Transverse colon (tissue), 4 donors: Measurements from ENCODE around the gene VEPH1. TPM values are rescaled to one million over a fixed set of nuclear protein-coding genes. Genes with fewer than 3 reads are reported as not detected.

Source experiments
- DNase-seq: peaks from one replicate; pipeline ENCODE4 v3.0.0-alpha.2; 2019
- H3K27ac ChIP-seq, 4 donors: fragments of 200-600 bp; sonication (generic); 2 replicates each; pipeline ENCODE4 v1.5.1; 2016 to 2018; ENCODE audit warnings: inconsistent platforms in 4 of 4
- H3K27me3 ChIP-seq: fragments of 200-600 bp; sonication (generic); 2 replicates; pipeline ENCODE4 v1.5.1; 2017; ENCODE audit warnings: inconsistent platforms
- H3K36me3 ChIP-seq, 4 donors: fragments of 200-600 bp; sonication (generic); 2 replicates each; pipeline ENCODE4 v1.5.1; 2017 to 2019; ENCODE audit warnings: inconsistent platforms in 4 of 4
- H3K4me1 ChIP-seq, 4 donors: fragments of 200-600 bp; sonication (generic); 2 replicates each; pipeline ENCODE4 v1.5.1; 2017 to 2020; ENCODE audit warnings: inconsistent platforms in 4 of 4
- H3K4me3 ChIP-seq, 4 donors: fragments of 200-600 bp; sonication (generic); 1 replicate in 1 of 4; 2 replicates in 3 of 4; pipeline versions ENCODE4 v1.5.1 to v1.6.1; 2017 to 2019; ENCODE audit warnings: inconsistent platforms in 4 of 4
- H3K9me3 ChIP-seq, 2 donors: fragments of 200-600 bp; sonication (generic); 2 replicates each; pipeline ENCODE4 v1.5.1; 2017 to 2019; ENCODE audit warnings: inconsistent platforms in 2 of 2
- CTCF ChIP-seq, 5 experiments: fragments of 200-600 bp in 3 of 5; fragments of 450-650 bp in 2 of 5; sonication (generic) in 3 of 5; IDR thresholded peaks; 1 replicate in 2 of 5; 2 replicates in 3 of 5; pipeline ENCODE4 v1.5.1; 2016 to 2017; ENCODE audit warnings: antibody characterized with exemption in 5 of 5, inconsistent platforms in 3 of 5, mild to moderate bottlenecking in 2 of 5, moderate library complexity in 1 of 5
- EP300 ChIP-seq: sonication (generic); formaldehyde crosslinking; IDR thresholded peaks from one replicate; pipeline ENCODE4 v1.6.1; 2017; ENCODE audit warnings: antibody characterized with exemption, low read depth
- POLR2A ChIP-seq: fragments of 450-650 bp; IDR thresholded peaks from one replicate; pipeline ENCODE4 v1.6.1; 2016; ENCODE audit warnings: antibody characterized with exemption, mild to moderate bottlenecking, moderate library complexity
- POLR2AphosphoS5 ChIP-seq, 3 donors: sonication (generic); formaldehyde crosslinking; IDR thresholded peaks; one replicate each; pipeline ENCODE4 v1.6.1; 2016; ENCODE audit warnings: antibody characterized with exemption in 3 of 3
- WGBS, 2 donors: methylation state at CpG; one replicate each; pipeline ENCODE4 v1.1.5; 2018; ENCODE audit warnings: low coverage in 1 of 2; 5-methylcytosine and 5-hydroxymethylcytosine counted together
- in situ Hi-C, 4 donors: fragments of 200-750 bp; cut with MboI; loops; one replicate each; pipeline versions ENCODE4 v1.15.0 to v1.15.1; 2017; ENCODE audit warnings: low sequenced_read_pairs in 3 of 4, low pct_ligation_motif_present in 1 of 4, low pct_unique_long_range_greater_than_20kb in 1 of 4
- intact Hi-C: fragments of 100-400 bp; cut with DNase I; formaldehyde crosslinking; loops from one replicate; pipeline ENCODE4 v1.15.1; 2023; ENCODE audit warnings: low total_unique reads
- total RNA-seq, 4 donors: library from RNA; depleted of rRNA; stranded (reverse); fragments of >200 nt; gene quantifications; one replicate each; pipeline ENCODE4 v1.1.0, GENCODE V29; 2016

Gene VEPH1
- total RNA-seq, 4 donors from 2014 or later = 0.20 to 4.1 (median 0.90) TPM

GRCh38 chr3:157477441-157477840 lies 25.8 kb downstream of the VEPH1 start:
- H3K4me3 ChIP-seq = no peak overlapping the region
- in situ Hi-C loops = loop anchor here in 2 of 4 donors (25.0 kb wide), 1 partner anchor 265 kb away; no protein-coding TSS in a partner anchor

DNA sequence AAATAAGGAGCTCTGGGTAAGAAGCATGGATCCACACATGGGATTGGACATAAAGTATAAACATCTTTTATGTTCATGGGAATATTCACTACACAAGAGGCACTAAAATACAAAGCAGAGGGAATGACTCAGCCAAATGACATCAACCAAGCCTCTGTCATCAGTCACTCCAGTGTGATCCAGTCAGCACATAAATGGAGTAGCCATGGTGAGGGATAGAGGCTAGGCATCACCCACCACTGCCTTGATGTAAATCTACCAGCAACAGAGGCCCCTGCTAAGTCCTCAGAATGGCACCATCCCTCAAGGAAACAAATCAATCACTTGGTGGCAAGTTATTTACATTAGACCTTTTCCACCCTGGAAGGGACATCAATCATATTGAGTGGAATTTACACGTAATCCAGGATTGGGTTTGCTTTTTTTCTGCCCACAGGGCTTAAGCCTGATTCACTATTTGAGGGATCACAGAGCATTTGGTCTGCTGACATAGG lies 27.2 kb downstream of the VEPH1 start:
- Histone ChIP-seq H3K36me3 (no peaks in the 10 kb centered on the region), H3K4me3 (no peak overlapping the region), H3K27me3 (no peaks in the 10 kb centered on the region), H3K9me3 (no peaks in the 10 kb centered on the region), H3K27ac (no peak overlapping the region), H3K4me1 (no peaks in the 10 kb centered on the region)
- no peak for DNase-seq
- intact Hi-C loops (no loop called here), in situ Hi-C loops (loop anchor here in 2 of 4 donors (25.0 kb wide), 1 partner anchor 264 kb away; no protein-coding TSS in a partner anchor)
- TF ChIP-seq POLR2AphosphoS5 (IDR thresholded peaks at IDR 0.05) (no peak), EP300 (no peak)
- WGBS, 2 donors = 58% methylated on average over 1 of the region's 1 CpG; no CpG with 5 or more reads in 1 of the 2 donors

More at GRCh38 chr3:157477441-157477840, 25.8 kb downstream of the VEPH1 start:
- H3K27ac ChIP-seq = no peak overlapping the region
- 60 to 68% methylated on average over 3 of the region's 3 CpGs for WGBS, 2 donors
- no peak for DNase-seq
- no peaks in the 10 kb centered on the region for H3K36me3 ChIP-seq
- intact Hi-C loops = no loop called here
- no peaks in the 10 kb centered on the region for H3K4me1 ChIP-seq
- no peaks in the 10 kb centered on the region for H3K27me3 ChIP-seq
- TF ChIP-seq POLR2A (no peak), CTCF (IDR thresholded peaks at IDR 0.05) (no peak), POLR2AphosphoS5 (IDR thresholded peaks at IDR 0.05) (no peak), EP300 (no peak)
- H3K9me3 ChIP-seq = no peaks in the 10 kb centered on the region

DNA sequence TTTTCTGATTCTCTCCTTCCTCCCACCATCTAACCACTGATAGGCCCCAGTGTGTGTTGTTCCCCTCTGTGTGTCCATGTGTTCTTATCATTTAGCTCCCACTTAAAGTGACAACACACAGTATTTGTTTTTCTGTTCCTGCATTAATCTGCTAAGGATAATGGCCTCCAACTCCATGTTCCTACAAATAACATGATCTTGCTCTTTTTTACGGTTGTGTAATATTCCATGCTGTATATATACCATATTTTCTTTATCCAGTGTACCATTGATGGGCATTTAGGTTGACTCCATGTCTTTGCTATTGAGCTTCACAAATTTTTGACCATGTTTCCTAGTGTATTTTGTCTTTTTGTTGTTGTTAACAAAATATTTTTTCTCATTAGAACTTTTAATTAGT lies 30.6 kb downstream of the VEPH1 start:
- WGBS, 2 donors = 96 to 100% methylated on average over 1 of the region's 1 CpG
- in situ Hi-C loops = no loop called here
- Histone ChIP-seq H3K27me3 (no peaks in the 10 kb centered on the region), H3K9me3 (no peaks in the 10 kb centered on the region), H3K36me3 (no peaks in the 10 kb centered on the region), H3K4me1 (no peaks in the 10 kb centered on the region), H3K27ac (no peak overlapping the region), H3K4me3 (no peak overlapping the region)
- intact Hi-C loops = no loop called here
- no peak for TF ChIP-seq EP300
- no peak for TF ChIP-seq POLR2AphosphoS5 (IDR thresholded peaks at IDR 0.05)
- TF ChIP-seq CTCF (IDR thresholded peaks at IDR 0.05) = no peak
- no peak for TF ChIP-seq POLR2A
- no peak for DNase-seq

DNA sequence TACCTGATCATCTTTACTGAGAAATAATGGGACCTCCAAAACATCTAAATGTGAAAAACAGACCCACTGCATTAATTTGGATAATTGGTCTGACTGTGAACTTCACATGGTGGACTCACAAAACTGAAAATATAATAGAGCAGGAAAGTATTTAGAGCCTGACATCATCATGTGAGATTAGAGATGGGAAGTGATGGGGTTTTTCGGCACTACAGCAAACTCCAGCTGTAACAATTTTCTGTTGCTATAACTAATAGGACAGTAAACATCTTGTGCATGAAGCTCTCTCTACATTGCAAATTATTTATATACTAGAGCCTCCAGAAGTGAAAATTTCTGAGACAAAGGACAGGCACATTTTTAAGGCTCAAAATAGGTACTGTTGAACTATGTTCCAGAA lies 32.2 kb downstream of the VEPH1 start:
- WGBS, 2 donors = 50 to 80% methylated on average over 1 of the region's 1 CpG

More for the DNA sequence above, 32.2 kb downstream of the VEPH1 start:
- TF ChIP-seq CTCF (IDR thresholded peaks at IDR 0.05) (no peak), POLR2AphosphoS5 (IDR thresholded peaks at IDR 0.05) (no peak), POLR2A (no peak), EP300 (no peak)
- no peak for DNase-seq
- H3K9me3 ChIP-seq = no peaks in the 10 kb centered on the region
- no peak overlapping the region for H3K27ac ChIP-seq
- H3K36me3 ChIP-seq = no peaks in the 10 kb centered on the region
- no peaks in the 10 kb centered on the region for H3K4me1 ChIP-seq
- H3K4me3 ChIP-seq = no peak overlapping the region
- in situ Hi-C loops = no loop called here
- no peaks in the 10 kb centered on the region for H3K27me3 ChIP-seq
- intact Hi-C loops = no loop called here
